GM19025 (cell line): ENCODE data around the gene NLRP6.
"Not testable (repeated sequence)": the region's sequence is repeated elsewhere in the genome, so short reads cannot be mapped to it uniquely, and the experiment has no call there.

Experiments used
- ATAC-seq: cut with Tn5 transposase; IDR thresholded peaks from one replicate; pipeline ENCODE4 v1.9.1; 2021; ENCODE audit warnings: mild to moderate bottlenecking, low read depth, moderate library complexity; ENCODE audit not compliant: unreplicated experiment

Gene NLRP6

DNA sequence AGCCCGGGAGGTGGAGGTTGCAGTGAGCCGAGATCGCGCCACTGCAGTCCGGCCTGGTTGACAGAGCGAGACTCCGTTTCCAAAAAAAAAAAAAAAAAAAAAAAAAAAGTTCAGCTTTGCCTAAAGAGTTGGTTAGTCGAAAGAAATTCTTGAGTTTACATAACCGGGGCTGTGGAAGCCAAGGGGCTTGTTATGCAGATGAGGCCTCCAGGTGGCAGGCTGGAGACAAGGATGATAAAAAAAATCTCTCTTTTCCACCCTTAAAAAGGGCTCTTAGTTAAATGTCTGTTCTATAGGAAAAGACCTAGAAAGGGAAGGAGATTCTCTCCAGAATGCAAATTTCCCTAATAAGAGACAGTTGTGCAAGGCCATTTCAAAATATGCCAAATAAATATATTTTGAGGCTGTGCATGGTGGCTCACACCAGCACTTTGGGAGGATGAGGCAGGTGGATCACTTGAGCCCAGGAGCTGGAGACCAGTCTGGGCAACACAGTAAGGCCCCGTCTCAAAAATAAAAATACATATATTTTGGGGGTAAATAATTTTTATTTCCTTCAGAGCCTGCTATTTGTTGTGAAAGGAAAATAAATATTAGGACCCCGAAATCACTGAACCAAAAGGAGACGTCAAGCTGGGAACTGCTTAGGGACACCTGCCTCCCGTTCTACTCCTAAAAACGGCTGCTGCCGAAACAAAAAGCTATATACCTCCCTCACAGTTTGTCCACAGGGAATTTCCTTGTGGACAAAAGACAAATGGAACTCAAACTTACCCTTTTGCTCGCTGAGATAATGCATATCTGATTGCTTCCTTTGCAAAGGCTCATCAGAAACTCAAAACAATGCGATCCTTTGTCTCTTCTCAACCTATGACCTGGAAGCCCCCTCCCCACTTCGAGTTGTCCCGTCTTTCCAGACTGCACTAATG lies 27.0 kb downstream of the NLRP6 start:
- ATAC-seq = no peak

DNA sequence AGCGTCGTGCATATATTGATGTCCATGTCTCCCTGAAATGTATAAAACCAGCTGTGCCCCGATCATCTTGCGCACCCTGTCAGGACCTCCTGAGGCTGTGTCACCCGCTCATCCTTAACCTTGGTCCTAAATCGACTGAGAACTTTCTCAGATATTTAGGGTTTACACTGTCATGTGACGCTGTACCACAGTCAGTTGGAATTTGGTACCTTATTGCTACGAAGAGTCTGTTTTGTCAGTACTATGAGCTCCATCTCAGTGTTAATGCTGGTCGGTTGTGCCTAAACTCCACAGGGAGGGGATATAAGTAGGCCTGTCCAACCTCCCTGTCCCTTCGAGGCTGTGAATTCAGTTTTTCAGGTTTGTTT lies 27.6 kb downstream of the NLRP6 start:
- ATAC-seq = no peak

DNA sequence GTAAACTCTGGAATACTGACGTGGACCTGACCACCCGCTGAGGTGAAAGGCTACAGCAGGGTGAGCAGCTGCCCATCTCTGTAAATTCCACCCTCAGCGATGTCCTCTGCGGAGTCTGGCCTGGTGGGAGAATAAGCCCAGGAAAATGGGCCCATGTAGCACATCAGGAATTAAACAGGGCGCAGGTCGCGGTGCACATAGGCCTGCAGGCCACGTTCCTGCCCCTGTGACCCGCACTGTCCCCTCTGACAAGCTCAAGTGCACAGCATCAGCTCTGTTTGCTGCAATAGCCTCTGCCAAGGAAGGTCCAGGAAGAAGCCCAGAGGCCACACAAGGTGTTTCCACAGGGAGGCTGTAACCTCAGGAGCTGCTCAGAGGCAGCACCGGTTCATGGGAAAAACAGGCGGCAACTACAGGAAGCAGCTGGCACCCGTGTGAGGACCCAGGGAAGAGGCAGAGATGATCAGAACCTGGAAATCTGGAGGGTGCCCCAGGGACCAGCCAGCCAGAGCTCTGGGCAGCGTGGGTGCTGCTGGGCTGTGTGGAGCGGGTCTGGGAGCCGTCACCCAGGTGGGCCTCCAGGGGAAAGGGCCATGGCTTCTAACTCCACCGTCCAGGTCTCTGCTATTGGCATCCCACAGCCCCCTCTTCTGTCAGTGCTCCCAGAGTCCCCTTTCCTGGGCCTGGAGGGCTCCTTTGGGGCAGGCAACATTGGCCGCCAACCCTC lies 28.6 kb downstream of the NLRP6 start:
- ATAC-seq = no peak

DNA sequence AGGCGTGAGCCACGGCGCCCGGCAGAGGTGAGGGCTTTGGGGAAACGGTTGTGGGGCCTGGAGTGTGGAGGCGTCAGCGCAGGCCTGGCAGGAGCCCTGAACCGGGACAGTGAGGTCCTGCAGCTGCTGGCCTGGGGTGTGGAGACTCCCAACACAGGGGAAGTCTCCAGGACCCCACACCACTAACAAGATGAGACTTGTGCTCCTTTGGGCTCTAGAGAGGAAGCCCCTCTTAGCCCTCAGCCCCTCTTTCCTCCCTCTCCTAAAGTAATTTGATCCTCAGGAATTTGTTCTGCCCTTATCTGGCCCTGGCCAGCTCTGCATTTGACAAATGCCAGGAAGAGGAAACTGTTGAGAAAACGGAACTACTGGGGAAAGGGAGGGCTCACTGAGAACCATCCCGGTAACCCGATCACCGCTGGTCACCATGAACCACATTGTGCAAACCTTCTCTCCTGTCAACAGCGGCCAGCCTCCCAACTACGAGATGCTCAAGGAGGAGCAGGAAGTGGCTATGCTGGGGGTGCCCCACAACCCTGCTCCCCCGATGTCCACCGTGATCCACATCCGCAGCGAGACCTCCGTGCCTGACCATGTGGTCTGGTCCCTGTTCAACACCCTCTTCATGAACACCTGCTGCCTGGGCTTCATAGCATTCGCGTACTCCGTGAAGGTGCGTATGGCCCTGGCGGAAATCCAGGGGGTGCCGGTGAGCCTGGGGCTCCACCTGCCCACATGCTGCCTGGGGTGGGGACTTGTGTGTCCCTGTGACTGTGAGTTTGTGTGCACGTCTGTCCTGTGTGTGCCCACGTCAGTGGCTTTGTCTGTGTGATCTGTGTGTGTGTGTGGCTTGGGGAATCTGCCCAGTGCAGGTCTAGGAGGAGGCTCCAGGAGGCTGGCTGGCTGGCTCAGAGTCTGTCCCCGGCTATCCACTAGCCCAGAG lies 29.8 kb downstream of the NLRP6 start, which contains the start of gene IFITM2:
Gene IFITM2 (plus strand): TSS at position 51 of the 943 bp plus-strand sequence. CDS start 377 bp downstream, at position 428.
- ATAC-seq = not testable (repeated sequence)

DNA sequence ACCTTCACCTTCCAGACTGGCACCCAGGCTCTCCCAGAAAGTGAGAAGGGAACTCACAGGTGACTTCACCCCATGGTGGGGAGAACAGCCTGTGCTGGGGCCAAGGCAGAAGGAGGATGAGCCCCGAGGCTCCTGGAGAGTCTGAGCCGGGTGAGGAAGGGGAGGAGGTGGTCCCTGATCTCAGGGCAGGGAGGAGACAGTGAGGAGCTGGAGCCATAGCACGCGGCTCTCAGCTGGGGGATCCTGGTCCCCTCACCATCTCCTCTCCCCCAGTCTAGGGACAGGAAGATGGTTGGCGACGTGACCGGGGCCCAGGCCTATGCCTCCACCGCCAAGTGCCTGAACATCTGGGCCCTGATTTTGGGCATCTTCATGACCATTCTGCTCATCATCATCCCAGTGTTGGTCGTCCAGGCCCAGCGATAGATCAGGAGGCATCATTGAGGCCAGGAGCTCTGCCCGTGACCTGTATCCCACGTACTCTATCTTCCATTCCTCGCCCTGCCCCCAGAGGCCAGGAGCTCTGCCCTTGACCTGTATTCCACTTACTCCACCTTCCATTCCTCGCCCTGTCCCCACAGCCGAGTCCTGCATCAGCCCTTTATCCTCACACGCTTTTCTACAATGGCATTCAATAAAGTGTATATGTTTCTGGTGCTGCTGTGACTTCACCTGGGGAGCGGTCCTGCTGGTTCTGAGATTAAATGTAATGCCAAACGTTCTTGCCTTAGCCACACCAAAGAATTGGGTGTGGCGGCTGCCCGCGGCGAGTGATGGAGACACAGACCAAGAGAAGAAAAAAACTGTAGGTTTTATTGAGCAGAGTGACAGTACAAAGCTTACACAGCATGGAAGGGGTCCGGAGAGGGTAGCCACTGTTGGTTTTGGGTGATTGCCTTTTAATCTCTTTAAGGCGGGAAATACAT lies 30.8 kb downstream of the NLRP6 start:
- not testable (repeated sequence) for ATAC-seq

DNA sequence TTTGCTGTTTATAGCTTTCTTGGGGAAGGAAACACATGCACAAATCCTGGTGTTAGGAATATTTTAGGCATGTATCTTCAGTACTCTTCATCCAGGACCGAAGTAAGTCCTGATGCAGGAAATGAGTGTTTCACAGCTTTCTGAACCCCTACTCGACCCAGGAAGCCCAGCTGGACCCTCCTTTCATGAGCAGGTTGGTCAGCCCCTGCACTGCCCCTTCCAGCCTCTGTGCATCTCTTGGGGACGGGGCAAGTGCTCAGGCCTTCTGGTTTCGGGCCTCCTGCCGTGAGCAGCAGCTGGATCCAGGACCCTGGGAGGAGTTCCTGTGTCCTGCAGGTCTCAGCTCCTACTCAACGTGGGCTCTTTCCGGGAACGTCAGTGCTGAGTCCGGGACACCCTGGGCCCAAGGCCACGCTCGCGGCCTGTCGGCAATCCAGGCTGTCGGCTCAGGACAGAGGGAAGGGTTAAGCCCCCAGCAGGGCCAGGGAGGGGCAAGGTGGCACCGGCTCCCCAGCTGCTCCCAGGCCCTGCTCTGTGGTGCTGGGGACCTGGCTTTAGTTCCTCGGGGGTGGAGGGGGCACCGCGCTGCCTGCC lies 31.9 kb downstream of the NLRP6 start:
- not testable (repeated sequence) for ATAC-seq

DNA sequence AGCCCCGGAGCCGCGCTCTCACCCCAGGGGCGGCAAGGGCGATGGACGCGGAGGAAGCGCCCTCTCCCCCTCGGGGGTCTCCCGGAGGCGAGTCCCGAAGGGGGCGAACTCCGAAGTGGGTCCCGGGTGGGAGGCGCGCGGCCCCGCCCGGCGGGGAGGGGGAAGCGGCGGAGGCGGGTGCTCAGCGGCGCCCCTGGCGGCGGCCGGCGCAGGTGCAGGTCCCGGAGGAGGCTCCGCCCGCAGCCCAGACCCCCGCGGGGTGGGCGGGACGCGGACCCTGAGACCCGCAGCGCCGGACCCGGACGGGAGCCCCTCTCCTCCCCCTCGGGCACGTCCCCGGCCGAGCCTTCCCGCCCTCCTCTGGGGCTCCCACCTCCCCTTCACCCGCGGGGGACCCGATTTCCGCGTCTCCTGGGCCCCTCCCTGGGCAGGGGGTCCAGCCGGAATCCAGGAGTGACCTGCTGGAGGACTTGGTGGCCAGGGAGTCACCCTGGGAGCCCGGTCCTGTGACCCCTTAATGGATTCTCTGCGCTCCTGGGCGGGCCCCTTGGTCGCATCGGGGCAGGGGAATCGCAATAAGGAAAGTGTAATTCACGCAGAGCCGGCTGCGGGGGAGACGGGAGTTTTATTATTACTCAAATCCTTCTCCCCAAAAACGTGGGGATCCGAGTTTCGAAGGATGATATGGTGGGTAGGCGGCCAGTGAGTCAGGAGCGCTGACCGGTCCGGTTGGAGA lies 33.0 kb downstream of the NLRP6 start:
- ATAC-seq = peak; percentile 30

DNA sequence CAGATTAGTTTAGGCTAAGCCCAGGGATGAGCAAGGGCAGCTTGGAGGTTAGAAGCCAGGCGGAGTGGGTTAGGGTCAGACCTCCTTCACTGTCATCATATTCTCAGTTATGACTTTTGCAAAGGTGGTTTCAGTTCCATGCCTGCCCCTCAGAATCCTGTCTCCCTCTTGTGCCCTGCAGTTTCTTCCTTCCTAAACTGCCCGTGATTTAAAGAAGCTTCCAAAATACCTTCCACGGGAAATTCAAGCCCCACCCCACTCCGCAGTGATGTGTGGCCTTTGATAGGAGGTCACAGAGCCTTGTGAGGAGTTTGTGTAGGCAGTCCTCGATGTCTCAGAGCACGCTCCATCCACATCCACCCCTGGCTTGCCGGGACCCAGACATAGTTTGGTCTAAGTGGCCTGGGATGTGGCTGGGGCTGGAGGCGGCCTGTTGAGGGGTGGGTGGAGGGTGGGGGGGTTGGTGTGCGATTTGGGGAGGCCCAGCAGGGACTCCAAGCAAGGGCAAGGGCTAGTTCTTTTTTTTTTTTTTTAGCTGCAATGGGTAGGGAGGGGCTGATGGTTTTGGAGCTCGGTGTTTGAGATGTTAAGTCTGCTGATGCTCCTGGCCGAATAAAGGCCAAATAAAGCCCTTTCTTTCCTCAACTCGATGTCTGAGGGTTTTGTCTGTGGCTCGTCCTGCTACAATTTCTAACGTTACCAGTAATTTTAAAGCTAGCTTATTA lies 34.0 kb downstream of the NLRP6 start:
- ATAC-seq = no peak

DNA sequence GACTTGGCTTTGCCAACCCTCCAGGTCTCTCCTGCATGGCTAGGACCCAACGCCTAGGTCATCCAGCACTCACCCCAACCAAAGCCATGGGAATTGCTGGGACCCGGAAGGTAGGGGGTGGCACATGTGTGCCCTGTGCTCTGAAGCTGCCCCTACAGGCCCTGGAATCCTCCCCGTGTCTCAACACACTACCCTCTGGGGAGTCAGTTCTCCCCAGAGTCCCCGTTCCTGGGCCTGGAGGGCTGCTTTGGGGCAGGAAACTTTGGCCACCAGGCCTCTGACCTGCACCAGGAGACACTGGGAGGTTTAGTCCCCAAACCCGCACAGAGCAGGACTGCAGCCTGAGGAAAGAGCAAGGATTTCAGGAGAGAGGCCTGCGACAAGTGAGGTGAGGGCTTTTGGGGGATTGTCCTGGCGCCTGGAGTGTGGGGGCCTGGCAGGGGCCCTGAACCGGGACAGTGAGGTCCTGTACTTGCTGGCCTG lies 35.1 kb downstream of the NLRP6 start:
- no peak for ATAC-seq

DNA sequence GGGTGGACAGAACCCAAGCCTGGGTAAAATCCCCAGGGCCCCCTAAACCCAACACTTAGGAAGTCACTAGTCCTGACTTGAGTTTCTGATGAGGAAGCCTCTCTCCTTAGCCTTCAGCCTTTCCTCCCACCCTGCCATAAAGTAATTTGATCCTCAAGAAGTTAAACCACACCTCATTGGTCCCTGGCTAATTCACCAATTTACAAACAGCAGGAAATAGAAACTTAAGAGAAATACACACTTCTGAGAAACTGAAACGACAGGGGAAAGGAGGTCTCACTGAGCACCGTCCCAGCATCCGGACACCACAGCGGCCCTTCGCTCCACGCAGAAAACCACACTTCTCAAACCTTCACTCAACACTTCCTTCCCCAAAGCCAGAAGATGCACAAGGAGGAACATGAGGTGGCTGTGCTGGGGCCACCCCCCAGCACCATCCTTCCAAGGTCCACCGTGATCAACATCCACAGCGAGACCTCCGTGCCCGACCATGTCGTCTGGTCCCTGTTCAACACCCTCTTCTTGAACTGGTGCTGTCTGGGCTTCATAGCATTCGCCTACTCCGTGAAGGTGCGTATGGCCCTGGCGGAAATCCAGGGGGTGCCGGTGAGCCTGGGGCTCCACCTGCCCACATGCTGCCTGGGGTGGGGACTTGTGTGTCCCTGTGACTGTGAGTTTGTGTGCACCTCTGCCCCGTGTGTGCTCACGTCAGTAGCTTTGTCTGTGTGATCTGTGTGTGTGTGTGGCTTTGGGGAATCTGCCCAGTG lies 35.8 kb downstream of the NLRP6 start, which contains the start of gene IFITM1:
Gene IFITM1 (plus strand): TSS at position 254 of the 767 bp plus-strand sequence. CDS start 131 bp downstream, at position 385.
- no peak for ATAC-seq

DNA sequence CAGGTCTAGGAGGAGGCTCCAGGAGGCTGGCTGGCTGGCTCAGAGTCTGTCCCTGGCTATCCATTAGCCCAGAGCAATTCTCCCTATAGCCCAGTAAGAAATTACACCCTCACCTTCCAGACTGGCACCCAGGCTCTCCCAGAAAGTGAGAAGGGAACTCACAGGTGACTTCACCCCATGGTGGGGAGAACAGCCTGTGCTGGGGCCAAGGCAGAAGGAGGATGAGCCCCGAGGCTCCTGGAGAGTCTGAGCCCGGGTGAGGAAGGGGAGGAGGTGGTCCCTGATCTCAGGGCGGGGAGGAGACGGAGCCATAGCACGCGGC lies 36.3 kb downstream of the NLRP6 start:
- not testable (repeated sequence) for ATAC-seq

DNA sequence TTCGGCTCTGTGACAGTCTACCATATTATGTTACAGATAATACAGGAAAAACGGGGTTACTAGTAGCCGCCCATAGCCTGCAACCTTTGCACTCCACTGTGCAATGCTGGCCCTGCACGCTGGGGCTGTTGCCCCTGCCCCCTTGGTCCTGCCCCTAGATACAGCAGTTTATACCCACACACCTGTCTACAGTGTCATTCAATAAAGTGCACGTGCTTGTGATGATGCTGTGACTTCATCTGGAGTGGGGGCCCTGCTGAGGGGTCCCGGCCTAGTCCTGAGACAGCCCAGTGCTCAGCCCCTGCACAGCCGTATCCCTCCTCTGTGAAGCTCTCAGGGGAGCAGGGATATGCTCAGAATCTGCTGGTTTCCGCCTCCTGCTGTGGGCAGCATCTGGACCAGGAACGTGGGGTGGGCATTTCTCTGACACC lies 36.9 kb downstream of the NLRP6 start:
- ATAC-seq = no peak

DNA sequence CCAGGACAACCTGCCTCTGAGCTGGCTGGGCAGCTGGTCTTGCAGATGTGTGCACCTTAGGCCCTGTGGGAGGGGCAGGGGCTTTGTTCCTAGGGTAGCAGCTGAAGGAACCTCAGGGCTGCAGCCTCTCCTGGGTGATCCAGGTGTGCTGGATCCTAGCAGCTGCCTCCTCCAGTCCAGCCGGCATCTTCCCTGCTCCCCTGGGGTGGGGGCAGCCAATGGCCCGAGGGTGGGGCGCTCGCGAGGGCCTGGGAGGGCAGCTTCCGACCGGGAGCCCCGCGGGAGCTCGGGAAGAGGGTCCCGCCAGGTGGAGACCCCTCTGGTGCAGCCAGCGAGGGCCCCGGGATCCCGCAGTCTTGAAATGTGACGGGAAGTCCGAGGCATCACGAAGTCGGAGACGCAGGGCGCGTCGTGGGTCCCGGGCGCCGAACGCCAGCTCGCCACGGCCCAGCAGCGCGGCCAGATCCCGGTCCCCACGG lies 37.3 kb downstream of the NLRP6 start:
- no peak for ATAC-seq

DNA sequence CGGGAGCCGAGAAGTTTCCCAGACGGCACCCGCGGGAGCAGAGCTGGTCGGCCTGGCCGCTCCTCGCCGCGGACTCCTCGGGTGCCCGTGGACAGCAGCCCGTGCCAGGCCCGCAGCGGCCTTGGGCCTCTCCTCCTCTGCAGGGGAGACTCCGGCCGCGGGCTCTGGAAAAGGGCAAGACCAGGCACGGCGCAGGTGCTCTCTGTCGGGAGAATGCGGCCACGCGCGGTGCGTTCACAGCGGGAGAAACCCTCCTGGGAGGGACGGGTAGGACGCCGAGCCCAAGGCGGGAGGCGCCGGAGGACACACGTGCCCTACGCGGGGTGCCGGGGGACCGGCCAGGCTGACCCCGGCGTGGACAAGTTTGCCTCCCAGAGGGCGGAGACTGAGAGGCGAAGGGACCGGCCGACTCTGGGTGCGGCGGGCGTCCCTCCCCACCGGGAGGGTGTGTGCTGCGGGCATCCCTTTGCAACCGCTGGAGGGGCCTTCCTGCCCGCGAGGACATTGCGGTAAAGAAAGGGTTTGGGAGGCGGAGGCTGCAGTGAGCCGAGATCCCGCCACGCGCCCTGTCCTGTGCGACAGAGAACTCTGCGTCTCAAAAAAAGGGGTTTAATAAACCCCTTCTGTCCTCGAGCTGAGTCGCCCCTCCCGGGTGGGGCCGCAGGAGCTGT lies 38.0 kb downstream of the NLRP6 start:
- no peak for ATAC-seq

DNA sequence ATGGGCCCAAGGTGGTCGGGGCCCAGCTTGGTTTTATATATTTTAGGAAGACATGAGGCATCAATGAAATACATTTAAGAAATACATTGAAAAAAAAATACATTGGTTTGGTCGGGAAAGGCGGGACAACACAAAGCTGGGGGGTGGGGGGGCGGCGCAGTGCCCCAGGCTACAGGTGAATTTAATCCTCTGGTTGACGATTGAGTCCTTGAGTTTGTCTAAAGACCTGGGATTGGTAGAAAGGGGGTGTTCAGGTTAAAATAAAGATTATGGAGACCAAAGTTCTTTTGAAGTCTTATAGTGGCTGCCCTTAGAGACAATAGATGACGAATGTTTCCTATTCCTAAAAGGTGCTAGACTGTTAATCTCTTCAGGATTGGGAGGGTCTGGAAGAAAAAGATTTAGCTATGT lies 38.7 kb downstream of the NLRP6 start:
- no peak for ATAC-seq
